HFF-Myc (cell line): ENCODE measurements around the gene PACC1.

Experiments
- DNase-seq: peaks from one replicate; pipeline ENCODE4 v3.0.0-alpha.2; 2011; ENCODE audit warnings: low read depth; ENCODE audit errors: extremely low read depth
- H3K4me3 ChIP-seq: replicated peaks from 2 replicates; pipeline ENCODE4 v1.5.1; 2011; ENCODE audit warnings: low read depth, mild to moderate bottlenecking, control low read depth, low read length
- TF ChIP-seq, protein P1 (sequence below): IDR thresholded peaks from 2 replicates; pipeline ENCODE4 v1.5.1; 2012; ENCODE audit warnings: mild to moderate bottlenecking, low read depth, low read length, control low read depth; ENCODE audit errors: missing control alignments

PACC1 gene

DNA sequence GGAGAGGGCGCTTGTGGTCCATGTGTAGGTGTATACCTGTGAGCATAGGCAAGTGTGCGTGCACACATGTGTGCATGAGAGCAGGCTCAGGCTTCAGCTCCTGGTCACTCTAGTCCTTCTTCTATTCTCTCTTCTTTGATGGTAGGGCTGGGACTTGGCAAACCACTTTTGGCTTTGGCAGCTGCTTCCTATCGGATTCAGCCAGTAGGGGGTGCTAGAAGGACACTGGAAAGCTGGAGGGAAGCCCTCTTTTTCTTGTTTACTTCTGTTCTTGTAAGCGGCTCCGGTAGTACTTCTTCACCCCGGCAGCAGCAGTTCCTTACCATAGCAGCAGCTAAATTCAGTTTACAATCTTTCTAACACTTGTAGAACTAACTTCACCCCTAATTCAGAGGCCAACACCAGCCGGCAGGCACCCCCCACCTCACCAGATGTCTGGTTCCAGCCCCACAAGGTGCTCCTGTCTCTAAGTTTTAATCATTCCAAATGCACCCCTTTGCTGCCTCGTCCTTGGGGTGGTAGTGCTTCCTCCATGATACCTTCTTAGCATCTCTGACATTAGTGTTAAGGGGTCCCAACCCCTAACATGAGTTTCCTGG, 43.2 kb upstream of the PACC1 start:
- TF ChIP-seq, protein P1, sequence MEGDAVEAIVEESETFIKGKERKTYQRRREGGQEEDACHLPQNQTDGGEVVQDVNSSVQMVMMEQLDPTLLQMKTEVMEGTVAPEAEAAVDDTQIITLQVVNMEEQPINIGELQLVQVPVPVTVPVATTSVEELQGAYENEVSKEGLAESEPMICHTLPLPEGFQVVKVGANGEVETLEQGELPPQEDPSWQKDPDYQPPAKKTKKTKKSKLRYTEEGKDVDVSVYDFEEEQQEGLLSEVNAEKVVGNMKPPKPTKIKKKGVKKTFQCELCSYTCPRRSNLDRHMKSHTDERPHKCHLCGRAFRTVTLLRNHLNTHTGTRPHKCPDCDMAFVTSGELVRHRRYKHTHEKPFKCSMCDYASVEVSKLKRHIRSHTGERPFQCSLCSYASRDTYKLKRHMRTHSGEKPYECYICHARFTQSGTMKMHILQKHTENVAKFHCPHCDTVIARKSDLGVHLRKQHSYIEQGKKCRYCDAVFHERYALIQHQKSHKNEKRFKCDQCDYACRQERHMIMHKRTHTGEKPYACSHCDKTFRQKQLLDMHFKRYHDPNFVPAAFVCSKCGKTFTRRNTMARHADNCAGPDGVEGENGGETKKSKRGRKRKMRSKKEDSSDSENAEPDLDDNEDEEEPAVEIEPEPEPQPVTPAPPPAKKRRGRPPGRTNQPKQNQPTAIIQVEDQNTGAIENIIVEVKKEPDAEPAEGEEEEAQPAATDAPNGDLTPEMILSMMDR: peak; percentile 73
- DNase-seq: no peak

DNA sequence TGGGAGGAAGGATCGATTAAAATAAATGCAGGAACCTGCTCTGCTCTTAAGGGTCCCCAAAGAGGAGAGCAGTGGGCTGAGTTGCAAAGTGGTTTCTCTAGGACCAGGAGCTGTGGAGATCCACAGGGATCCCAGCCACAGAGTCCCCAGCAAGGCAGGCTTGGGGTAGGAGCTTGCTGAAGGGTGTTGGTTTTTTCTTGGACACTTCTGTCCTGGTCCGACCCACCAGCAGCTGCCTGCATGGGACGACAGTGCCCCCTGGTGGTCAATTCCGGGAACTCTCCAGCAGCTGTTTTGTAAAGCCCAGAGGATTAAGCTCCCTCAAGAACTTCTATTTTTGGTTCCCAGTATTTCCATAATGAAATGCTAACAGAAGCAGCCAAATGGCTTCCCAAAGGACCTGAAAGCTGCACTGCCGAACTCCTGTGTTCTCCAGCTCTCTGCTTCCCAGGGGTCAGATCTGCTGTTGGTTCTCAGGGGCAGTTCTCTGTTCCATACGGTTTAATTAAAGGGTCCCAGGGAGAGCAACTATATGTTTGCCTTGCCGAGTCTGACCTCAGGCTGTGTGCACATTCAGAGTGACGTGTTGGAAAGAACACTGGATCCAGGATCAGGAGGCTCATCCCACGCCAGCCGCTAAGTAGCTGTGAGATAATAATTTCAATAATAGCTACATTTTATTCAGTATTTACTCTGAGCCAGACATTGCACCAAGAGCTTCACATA, 41.3 kb upstream of the PACC1 start:
- peak; percentile 59 for DNase-seq
- H3K4me3 ChIP-seq: no peak overlapping the region
- TF ChIP-seq, protein P1: peak; percentile 97

More for the DNA sequence above, 43.2 kb upstream of the PACC1 start:
- H3K4me3 ChIP-seq: no peak overlapping the region

DNA sequence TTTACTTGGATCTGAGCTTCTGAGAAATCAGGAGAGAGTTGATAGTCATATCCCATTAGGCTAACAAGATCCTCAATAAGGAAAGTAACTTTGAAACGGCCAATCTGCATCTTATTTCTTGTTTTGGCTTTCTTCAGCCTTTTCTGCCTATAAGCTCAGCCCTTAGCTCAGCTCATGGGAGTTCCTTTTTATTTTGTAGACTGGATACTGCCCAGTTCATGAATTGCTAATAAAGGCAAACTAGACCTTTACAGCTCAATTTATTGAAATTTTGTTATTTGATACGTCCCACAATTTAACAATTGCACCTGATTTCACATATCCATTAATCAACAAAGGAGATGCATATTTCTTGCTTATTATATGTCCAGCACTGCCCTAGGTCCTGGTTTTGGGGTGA, 40.7 kb upstream of the PACC1 start:
- TF ChIP-seq, protein P1: no peak
- DNase-seq: no peak
- no peak overlapping the region for H3K4me3 ChIP-seq

- TF ChIP-seq, protein P1: no peak
- DNase-seq: no peak
Observed at GRCh38 chr1:212454741-212455140, 40.1 kb upstream of the PACC1 start.

GRCh38 chr1:212453156-212453857, 38.6 kb upstream of the PACC1 start:
- TF ChIP-seq, protein P1: no peak
- DNase-seq: no peak
- no peak overlapping the region for H3K4me3 ChIP-seq

More at GRCh38 chr1:212454741-212455140, 40.1 kb upstream of the PACC1 start:
- no peak overlapping the region for H3K4me3 ChIP-seq

GRCh38 chr1:212452323-212453155, 37.9 kb upstream of the PACC1 start:
- no peak overlapping the region for H3K4me3 ChIP-seq
- DNase-seq: no peak
- TF ChIP-seq, protein P1: no peak
